ENCODE data around the gene DPH5. TPM values are rescaled to one million over a fixed set of nuclear protein-coding genes. Genes with fewer than 3 reads are reported as not detected.
A peak's percentile ranks its signal among the peaks of the same experiment; 100 is the strongest.
"Not testable (repeated sequence)": the region's sequence is repeated elsewhere in the genome, so short reads cannot be mapped to it uniquely, and the experiment has no call there.

DPH5 gene
- polyA plus RNA-seq (ENCODE audit: insufficient read length in 4 of 4): 10 to 100 TPM; 53.8 to 65.8 (median 61.5) TPM

GRCh38 chr1:101025657-101026429 is at the start of gene DPH5:
Gene DPH5, minus strand, starts transcription at chr1:101025784. Its CDS starts 341 bp downstream, at chr1:101025443.
- peak; percentile 71 to 81 (median 76) for DNase-seq (ENCODE audit: low read depth in 4 of 4, low spot score in 3 of 4)

DNA sequence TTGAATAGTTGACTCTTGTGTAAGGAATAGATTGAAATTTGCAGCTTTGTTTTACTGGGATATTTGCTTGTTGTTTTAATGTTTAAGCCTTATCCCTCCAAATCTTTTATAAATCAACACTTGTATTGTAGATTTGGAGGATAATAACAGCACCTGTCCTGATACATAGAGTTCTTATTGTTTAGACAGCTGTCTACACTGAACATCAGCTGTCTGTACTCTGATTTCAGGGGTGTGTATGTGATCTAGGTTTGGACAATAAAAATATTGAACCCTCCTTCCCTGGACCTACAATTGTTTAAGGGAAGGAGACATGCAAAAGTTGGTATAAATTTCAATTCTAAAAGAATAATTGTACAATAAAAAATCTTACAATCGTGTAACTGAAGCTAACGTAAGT is 48.3 kb upstream of the DPH5 start:
- no peak for DNase-seq (ENCODE audit: low read depth in 4 of 4, low spot score in 3 of 4)

- DNase-seq (ENCODE audit: low read depth in 4 of 4, low spot score in 3 of 4): no peak
Observed at GRCh38 chr1:101071470-101071891, 45.9 kb upstream of the DPH5 start.

GRCh38 chr1:101069158-101069557 is 43.6 kb upstream of the DPH5 start:
- DNase-seq (ENCODE audit: low read depth in 4 of 4, low spot score in 3 of 4): no peak

DNA sequence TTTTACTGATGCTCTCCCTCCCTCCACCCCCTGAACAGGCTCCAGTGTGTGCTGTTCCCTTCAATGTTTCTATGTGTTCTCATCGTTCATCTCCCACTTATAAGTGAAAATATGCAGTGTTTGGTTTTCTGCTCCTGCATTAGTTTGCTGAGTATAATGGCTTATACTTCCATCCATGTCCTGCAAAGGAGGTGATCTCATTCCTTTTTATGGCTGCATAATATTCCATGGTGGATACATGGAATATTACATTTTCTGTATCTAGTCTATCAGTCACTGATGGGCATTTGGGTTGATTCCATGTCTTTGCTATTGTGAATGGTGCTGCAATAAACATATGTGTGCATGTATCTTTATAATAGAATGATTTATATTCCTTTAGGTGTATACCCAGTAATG is 41.4 kb upstream of the DPH5 start:
- not testable (repeated sequence) for DNase-seq (ENCODE audit: low read depth in 4 of 4, low spot score in 3 of 4)

- no peak for DNase-seq (ENCODE audit: low read depth in 4 of 4, low spot score in 3 of 4)
Observed at GRCh38 chr1:101066260-101066936, 40.8 kb upstream of the DPH5 start.

GRCh38 chr1:101065575-101065974 is 40.0 kb upstream of the DPH5 start:
- DNase-seq (ENCODE audit: low read depth in 4 of 4, low spot score in 3 of 4): no peak

DNA sequence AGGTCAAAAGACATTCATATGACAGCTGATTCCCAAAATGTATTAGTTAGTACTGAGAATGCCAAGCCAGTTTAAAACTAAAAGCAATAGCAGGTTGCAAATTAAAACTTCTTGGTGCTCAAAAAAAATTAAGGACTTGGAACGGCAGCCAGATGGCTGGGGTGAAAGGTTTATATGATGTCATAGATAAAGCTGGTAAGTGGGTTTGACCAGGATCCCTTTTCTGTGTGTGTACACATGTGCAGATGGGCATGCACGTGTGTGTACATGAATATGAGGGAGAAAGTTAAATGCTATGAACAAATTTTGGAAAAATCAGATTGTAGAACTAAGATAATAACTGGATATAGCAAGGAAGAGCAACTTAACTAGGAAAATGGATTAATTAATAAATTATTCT is 39.1 kb upstream of the DPH5 start:
- DNase-seq (ENCODE audit: low read depth in 4 of 4, low spot score in 3 of 4): no peak

DNA sequence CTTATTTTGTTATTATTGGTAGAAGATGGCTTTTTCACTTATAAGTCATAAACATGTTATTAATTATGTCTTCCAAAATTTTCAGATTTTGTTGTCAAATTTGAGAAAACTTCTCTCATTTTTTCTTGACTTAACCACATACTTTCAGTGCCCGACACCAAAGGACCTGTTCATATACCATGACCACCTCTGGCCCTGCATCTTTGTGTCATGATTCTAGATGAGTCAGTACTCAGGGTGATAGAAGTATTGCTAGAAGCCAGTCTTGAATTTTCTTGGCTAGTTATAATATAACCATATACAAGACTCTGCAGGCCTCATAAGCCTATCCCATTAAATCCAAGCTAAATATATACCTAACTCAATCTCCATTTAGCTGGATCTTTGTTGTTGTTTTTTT is 35.4 kb upstream of the DPH5 start:
- no peak for DNase-seq (ENCODE audit: low read depth in 4 of 4, low spot score in 3 of 4)

- no peak for DNase-seq (ENCODE audit: low read depth in 4 of 4, low spot score in 3 of 4)
Observed at GRCh38 chr1:101059945-101060542, 34.5 kb upstream of the DPH5 start.

DNA sequence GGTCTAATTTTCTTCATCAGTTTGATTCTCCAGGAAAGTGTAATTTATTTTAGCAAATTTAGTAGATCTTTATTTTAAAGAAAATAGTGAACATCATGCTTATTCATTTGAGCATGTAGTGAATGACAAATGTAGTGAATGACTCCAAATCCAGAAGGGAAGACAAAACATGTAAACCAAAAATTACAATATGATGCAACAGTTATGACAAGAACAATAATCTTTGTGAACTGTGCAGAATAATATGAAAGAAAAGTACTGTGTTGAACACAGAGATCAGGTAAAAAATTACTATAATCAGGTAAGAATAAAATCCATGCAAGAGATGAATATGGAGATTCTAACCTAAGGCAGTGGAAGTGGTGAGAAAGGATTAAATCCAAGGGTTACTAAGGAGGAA is 30.0 kb upstream of the DPH5 start:
- DNase-seq (ENCODE audit: low read depth in 4 of 4, low spot score in 3 of 4): no peak

DNA sequence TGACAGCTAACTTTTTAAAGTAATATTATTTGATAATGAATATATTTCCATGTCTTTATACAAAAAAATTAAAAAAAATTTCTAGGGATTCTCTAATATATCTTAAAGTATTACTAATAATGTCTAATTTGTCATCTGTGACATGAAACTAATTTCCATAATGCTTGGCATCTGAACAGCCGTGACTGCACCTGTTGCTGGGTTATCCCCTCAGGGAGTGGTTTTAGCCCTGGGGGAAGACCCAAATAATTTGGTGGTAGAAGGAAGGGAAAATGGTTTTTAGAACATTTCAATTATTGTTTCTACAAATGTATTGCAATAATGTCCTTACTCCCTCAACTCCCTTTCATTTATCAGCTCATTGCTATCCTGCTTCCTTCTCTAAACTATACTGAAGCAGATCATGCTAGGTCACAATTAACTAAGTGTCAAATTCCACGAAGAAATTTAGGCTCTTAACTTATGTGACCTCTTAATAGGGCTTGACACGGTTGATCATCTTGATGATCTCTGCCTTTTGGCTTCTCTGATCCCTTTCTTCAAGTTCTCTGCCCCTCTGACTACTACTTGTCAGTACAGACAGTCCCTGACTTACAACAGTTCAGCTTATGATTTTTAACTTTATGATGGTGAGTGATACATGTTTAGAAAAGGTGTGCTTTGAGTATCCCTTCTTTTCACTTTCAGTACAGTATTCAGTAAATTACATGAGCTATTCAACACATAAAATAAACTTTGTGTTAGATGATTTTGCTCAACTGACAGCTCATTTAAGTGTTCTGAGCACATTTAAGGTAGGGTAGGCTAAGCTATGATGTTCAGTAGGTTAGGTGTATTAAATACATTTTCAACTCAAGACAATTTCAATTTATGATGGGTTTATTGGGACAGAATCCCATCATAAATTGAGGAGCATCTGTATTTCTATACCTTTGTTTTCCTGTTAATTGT is 26.4 kb upstream of the DPH5 start:
- DNase-seq (ENCODE audit: low read depth in 4 of 4, low spot score in 3 of 4): no peak

DNA sequence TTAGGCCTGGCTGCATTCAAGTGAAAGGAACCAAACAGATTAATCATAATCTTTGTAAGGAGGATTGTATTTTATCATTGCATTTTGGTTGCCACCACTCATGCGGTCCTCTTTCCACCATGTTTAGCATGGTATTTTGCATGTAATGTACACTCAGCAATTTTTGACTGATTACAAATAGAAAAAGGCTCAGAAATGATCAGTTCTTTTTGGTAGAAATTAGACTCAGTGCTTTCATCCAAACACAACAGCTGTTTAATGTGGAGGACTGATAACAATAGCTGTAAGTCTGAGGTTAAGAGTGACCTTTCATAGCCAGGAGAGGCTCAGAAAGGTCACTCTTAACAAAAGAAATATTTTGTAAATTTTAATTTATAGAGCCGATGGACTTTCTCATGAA is 25.3 kb upstream of the DPH5 start:
- DNase-seq (ENCODE audit: low read depth in 4 of 4, low spot score in 3 of 4): no peak

- DNase-seq (ENCODE audit: low read depth in 4 of 4, low spot score in 3 of 4): no peak
Observed at GRCh38 chr1:101044749-101045148, 19.2 kb upstream of the DPH5 start.

GRCh38 chr1:101044259-101044658 is 18.7 kb upstream of the DPH5 start:
- DNase-seq (ENCODE audit: low read depth in 4 of 4, low spot score in 3 of 4): no peak

DNA sequence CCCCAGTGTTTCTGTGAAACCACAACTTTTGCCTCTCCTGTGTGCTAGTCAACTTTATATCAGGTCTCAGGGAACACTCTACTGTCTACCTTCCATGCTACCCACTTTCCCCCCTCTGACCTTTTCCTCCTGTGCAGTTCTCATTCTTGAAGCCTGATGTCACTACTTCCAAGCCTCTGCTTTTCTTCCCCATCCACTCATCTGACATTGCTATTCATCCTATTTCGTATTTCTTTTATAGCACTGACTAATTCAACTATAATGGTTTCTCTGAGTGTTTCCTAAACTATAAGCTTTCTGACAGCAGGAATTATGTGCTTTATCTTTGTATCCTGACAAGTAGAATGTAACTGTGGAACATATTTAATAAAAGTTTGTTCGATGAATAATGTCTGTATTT is 18.2 kb upstream of the DPH5 start:
- no peak for DNase-seq (ENCODE audit: low read depth in 4 of 4, low spot score in 3 of 4)

- no peak for DNase-seq (ENCODE audit: low read depth in 4 of 4, low spot score in 3 of 4)
Observed at GRCh38 chr1:101041300-101041699, 15.7 kb upstream of the DPH5 start.

GRCh38 chr1:101040666-101041065 is 15.1 kb upstream of the DPH5 start:
- DNase-seq (ENCODE audit: low read depth in 4 of 4, low spot score in 3 of 4): no peak

DNA sequence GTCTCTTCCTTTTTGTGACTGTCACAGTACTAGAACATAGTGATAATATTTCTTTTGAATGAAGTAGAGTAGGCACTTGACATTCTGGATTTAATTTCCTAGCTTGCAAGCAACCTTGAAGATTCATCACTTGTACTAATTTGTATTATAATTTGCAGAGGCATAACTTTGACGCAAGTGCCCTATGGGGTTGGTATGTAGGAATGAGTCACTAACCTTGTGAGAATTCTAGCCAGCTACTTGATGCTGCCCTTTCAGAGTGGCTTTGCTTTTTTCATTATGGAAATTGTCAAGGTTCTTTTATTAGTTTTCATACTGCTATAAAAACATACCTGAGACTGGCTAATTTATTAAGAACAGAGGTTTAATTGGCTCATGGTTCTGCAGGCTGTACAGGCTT is 13.7 kb upstream of the DPH5 start:
- DNase-seq (ENCODE audit: low read depth in 4 of 4, low spot score in 3 of 4): no peak

DNA sequence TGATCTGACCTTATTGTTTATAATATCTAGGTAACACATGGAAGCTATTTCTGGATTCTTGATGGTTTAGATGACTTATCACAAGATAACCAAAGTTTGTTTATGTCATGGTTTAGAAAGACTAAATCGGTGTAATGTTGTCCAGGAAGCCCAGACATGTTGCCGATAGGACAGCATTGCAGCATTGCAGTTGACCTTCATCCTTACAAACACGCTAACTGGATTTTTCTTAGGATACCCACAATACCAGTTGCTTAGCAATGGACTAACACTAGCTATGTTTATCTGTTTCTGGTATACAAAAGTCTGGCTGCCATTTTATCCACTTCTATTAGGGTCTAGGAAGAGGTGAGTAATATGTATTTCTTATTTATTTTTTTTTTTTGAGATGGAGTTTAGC is 11.7 kb upstream of the DPH5 start:
- no peak for DNase-seq (ENCODE audit: low read depth in 4 of 4, low spot score in 3 of 4)

- no peak for DNase-seq (ENCODE audit: low read depth in 4 of 4, low spot score in 3 of 4)
Observed at GRCh38 chr1:101033017-101033416, 7.4 kb upstream of the DPH5 start.

Measured in left renal pelvis (tissue), 4 donors.